Measurements from ENCODE around the gene OR10C1.

Gene OR10C1

DNA sequence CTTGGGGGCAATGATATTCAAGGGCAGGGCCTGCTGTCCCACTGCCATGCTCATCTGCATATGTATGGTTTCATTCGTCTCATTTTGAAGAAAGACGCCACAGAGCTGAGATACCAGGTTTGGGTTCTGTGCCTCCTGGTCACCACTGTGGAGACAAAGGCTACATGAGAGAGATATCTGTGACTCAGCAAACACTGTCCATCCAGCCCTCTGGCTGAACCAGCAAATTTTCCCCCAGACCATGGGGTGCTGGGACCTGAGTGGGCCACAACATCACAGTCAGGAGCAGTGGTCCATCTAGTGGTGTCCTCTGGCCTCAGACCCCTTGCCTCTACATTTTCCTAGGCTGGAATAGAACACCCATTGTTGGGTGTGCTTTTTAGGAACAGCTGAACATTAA is 48.6 kb downstream of the OR10C1 start, which contains the start of gene MAS1L:
Gene MAS1L, minus strand, starts transcription at position 297 of the 400 bp plus-strand sequence. Its CDS starts 54 bp downstream, at position 243.
- H3K36me3 Mint-ChIP-seq (ENCODE audit: low read depth): no peaks in the 10 kb centered on the region
- H3K27me3 Mint-ChIP-seq (ENCODE audit: low read depth, poor library complexity): peaks cover under 1% of the 10 kb centered on the region
- H3K9me3 Mint-ChIP-seq: peaks cover under 1% of the 10 kb centered on the region
- no peak for TF ChIP-seq CTCF (IDR thresholded peaks at IDR 0.05)
- H3K4me3 Mint-ChIP-seq: no peak within 1 kb of the TSS
- no peak within 1 kb of the TSS for H3K27ac Mint-ChIP-seq
- no peaks in the 10 kb centered on the region for H3K4me1 Mint-ChIP-seq
- DNase-seq: no peak

DNA sequence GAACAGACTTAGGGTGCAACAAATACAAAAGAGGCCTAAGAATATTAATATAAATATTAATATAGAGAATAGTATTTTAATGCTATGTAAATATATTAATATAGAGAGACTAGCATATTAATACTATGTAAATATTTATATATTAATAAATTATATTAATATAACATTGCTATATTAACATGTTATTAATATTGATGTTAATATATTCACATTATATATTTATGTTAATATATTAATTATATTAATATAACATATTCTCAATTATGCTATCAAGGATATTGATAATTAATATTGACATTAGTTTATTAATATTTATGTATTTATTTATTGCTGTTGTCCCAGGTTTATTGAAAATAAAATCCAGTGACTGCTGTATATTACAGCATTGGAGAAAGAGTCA is 49.8 kb downstream of the OR10C1 start:
- TF ChIP-seq CTCF (IDR thresholded peaks at IDR 0.05): no peak
- Mint-ChIP-seq H3K9me3 (no peaks in the 10 kb centered on the region), H3K36me3 (ENCODE audit: low read depth) (no peaks in the 10 kb centered on the region), H3K27ac (no peak overlapping the region), H3K27me3 (ENCODE audit: low read depth, poor library complexity) (peaks cover 4% of the 10 kb centered on the region), H3K4me1 (no peaks in the 10 kb centered on the region), H3K4me3 (no peak overlapping the region)
- no peak for DNase-seq

DNA sequence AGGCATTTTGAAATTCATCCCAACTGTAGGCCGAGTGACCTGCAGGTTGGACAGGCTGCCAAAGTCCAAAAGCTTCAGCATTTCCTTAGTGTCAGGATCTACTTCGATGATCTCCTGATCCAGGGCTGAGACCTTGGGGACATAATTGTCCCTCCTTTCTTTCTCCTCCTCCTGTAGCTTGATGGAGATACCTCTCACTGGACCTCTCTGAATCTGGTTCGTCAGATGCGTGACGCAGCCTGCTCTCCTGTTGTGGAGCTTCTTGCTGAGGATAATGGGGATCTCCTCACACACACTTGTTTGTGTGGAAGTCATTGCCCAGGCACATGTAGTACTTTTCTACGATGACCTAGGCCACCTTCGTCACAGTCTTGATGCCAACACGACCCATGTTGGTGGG is 50.2 kb downstream of the OR10C1 start:
- TF ChIP-seq CTCF (IDR thresholded peaks at IDR 0.05): no peak
- Mint-ChIP-seq H3K27ac (no peak overlapping the region), H3K36me3 (ENCODE audit: low read depth) (no peaks in the 10 kb centered on the region), H3K4me1 (no peaks in the 10 kb centered on the region), H3K4me3 (no peak overlapping the region), H3K27me3 (ENCODE audit: low read depth, poor library complexity) (peaks cover 4% of the 10 kb centered on the region), H3K9me3 (no peaks in the 10 kb centered on the region)
- DNase-seq: no peak

GRCh38 chr6:29490055-29490454 is 50.9 kb downstream of the OR10C1 start:
- Mint-ChIP-seq H3K4me3 (no peak overlapping the region), H3K27me3 (ENCODE audit: low read depth, poor library complexity) (peaks cover 4% of the 10 kb centered on the region), H3K36me3 (ENCODE audit: low read depth) (no peaks in the 10 kb centered on the region), H3K9me3 (no peaks in the 10 kb centered on the region), H3K4me1 (no peaks in the 10 kb centered on the region), H3K27ac (no peak overlapping the region)
- DNase-seq: no peak
- no peak for TF ChIP-seq CTCF (IDR thresholded peaks at IDR 0.05)

DNA sequence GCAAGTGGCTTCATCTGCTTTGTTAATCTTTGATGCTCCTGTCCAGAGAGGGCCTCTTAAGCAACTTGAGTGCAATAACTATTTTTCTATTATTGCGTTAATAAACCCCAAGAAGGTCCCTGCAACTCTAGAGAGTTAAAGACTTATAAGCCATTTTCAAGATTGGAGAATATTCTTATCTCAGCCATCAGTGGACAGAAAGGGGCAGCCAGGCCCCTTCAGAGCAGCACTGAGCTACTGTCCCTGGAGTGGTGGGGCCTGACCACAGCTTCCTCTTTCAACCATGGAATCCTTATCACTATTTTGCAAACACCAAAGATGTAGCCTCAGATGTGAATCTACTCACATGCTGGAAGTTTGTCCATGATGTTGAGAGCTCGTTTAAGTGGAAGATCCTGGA is 51.4 kb downstream of the OR10C1 start:
- no peak for DNase-seq
- Mint-ChIP-seq H3K27me3 (ENCODE audit: low read depth, poor library complexity) (peaks cover 4% of the 10 kb centered on the region), H3K27ac (no peak overlapping the region), H3K36me3 (ENCODE audit: low read depth) (no peaks in the 10 kb centered on the region), H3K4me3 (no peak overlapping the region), H3K9me3 (no peaks in the 10 kb centered on the region), H3K4me1 (no peaks in the 10 kb centered on the region)
- TF ChIP-seq CTCF (IDR thresholded peaks at IDR 0.05): no peak
